HG03060 (cell line): Measurements from ENCODE around the gene SH3RF1.
"Not testable (repeated sequence)": the region's sequence is repeated elsewhere in the genome, so short reads cannot be mapped to it uniquely, and the experiment has no call there.

Experiments
- ATAC-seq: cut with Tn5 transposase; IDR thresholded peaks from one replicate; pipeline ENCODE4 v1.9.1; 2021; ENCODE audit warnings: low read depth, moderate number of reproducible peaks; ENCODE audit not compliant: unreplicated experiment

SH3RF1 gene

GRCh38 chr4:169270810-169271691 lies at the start of gene SH3RF1:
Gene SH3RF1, minus strand, starts transcription at chr4:169270956. Its CDS starts 1,744 bp downstream, at chr4:169269212.
- peak; percentile 26 for ATAC-seq

DNA sequence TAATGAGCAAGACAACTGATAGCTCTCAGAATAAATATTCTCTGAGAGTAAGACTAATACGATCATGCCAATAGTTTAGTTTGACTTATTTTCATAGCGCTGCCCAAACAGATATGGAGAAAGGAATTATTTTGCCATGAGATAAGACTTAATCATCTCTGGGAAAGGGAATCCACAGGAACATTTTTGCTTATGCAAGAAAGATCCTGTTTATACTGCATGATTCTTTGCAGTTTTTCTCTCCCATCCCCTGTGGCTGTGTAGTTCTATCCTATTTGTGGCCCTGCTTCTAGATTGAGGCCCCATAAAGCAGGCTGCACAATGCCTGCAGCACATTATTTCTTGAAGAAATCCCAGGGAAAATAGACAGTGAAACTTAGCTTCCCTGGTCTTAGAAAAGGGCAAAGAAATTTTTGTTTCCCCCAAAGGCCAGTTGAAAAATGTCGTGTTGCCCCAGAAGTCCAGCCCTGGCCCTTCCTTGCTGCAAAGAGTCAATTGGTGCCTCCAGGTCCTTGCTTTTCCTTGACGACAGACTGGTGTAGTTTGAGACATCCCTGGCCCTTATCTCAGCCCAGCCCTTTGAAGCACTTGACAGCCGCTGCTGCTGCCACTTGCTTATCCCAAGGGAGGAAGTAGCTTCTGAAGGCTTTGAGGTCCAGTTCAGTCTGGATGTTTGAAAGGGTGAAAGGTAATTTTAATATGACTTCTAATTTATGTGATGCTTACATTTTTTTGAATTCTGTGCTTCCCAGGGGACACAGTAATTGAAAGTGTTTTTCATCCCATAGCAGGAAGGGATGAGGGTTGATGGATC lies 45.0 kb upstream of the SH3RF1 start:
- no peak for ATAC-seq

DNA sequence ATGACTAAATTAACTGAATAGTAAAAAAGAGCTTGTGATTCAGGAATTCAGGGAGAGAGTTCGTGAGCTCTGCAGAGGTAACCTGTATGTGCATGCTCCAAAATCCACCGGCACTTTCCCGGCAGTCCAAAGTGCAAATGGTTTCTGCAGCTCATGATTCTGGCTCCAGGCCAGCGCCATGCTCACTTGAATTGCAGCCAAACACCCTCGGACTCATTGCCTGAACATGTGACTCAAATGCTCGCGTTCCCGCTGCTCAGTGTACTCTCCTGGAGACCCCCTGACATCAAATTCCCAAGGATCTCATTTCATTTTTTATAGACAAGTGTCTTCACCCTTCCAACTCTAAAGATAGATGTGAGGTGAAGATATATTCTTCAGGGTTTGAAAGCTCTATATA lies 44.1 kb upstream of the SH3RF1 start:
- ATAC-seq: no peak

DNA sequence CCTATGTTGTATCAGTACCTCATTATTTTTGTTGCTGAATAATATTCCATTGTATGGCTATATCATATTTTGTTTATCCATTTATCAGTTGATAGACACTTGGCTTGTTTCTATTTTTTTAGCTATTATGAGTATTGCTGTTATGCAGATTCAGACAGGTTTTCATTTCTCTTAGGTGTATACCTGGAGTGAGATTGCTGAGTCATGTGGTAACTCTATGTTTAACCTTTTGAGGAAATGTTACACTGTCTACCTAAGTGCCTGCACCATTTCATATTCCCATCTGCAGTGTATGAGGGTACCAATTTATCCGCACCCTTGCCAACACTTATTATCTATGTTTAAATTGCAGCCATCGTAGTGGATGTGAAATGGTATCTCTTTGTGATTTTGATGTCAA lies 43.0 kb upstream of the SH3RF1 start:
- ATAC-seq: no peak

GRCh38 chr4:169312690-169313422 lies 42.1 kb upstream of the SH3RF1 start:
- no peak for ATAC-seq

DNA sequence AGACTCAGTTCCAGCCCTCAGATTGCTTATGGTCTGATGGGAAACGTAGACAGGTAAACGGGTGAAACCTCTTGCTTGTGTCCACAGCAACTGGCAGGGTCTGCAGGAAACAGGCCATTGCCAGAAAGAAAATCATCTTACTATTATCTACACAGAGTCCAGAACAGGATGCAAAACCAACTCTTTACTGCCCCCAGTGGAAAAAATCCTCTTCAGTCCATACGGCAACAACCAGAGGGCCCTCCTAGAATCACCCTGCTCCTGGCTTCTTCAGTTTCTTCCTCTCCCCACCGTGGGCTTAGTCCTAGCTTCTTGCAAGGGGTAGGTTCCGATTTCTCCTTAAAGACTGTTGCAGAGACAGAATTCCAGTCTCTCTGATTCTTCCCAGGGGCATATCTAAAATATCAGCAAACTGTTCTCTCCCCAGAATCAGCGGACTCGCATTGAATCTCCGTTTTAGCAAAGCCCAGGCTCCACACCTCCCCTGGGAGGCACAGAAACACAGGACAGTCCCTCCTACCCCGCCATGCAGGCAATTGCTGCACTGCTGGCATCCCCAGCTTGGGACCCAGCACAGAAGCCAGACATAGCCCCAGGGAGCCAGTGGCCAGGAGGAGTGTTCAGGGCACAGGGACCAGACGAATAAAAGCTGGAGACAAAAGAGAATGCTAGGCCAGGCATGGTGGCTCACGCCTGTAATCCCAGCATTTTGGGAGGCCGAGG lies 41.0 kb upstream of the SH3RF1 start:
- no peak for ATAC-seq

GRCh38 chr4:169309326-169309967 lies 38.7 kb upstream of the SH3RF1 start:
- ATAC-seq: no peak

GRCh38 chr4:169307576-169307975 lies 36.8 kb upstream of the SH3RF1 start:
- no peak for ATAC-seq

DNA sequence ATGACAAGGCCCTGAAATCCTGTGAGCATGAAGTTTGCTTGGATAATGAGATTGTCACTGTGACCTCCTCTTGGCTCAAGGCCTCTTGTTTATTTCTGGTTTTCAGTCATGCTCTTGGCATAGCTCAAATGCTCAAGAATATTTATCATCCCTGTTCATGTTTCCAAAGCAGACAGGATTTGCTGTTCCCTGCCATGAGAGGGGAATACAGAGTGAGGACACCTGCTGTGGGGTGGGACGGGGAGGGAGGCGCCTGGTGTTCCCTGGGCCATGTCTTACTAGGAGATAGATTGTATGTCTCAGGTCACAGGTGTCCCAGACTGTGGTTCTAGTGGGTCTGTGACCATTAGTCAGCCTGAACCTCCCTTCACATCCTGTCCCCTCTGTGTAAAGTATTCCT lies 34.9 kb upstream of the SH3RF1 start:
- no peak for ATAC-seq

DNA sequence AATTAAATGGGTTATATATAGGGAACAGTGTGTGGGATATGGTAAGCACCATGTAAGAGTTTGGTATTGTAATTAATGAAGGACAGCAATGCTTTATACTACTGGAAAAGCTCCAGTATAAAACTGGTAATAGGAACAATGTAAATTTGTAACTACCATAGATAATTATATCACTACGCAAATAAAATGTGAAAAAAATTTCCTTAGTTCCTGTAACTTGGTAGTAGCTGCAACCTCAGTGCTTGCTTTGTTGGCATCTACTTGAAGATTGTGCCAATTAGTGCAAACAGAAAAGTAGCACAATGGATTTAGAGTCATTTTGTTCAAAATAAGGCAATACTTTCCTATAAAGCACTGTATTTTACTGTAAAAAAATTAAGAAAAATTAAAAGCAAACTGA lies 34.4 kb upstream of the SH3RF1 start:
- no peak for ATAC-seq

DNA sequence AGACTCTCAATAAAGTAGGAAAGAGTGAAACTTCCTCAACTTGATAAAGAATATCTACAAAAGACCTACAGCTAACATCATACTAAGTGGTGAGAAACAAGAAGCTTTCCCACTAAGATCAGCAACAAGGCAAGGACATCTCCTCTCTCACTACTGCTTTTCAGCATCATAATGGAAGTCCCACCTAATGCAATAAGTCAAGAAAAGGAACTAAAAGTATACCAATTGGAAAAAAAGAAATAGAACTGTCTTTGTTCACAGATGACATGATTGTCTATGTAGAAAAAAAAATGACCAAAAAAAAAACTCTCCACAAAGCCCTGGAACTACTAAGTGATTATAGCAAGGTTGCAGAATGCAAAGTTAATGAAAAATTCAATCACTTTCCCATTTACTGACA lies 25.1 kb upstream of the SH3RF1 start:
- ATAC-seq: no peak

- peak; percentile 92 for ATAC-seq
Measured at GRCh38 chr4:169293343-169294176, 22.8 kb upstream of the SH3RF1 start.

- ATAC-seq: not testable (repeated sequence)
Measured at GRCh38 chr4:169287983-169288382, 17.2 kb upstream of the SH3RF1 start.

DNA sequence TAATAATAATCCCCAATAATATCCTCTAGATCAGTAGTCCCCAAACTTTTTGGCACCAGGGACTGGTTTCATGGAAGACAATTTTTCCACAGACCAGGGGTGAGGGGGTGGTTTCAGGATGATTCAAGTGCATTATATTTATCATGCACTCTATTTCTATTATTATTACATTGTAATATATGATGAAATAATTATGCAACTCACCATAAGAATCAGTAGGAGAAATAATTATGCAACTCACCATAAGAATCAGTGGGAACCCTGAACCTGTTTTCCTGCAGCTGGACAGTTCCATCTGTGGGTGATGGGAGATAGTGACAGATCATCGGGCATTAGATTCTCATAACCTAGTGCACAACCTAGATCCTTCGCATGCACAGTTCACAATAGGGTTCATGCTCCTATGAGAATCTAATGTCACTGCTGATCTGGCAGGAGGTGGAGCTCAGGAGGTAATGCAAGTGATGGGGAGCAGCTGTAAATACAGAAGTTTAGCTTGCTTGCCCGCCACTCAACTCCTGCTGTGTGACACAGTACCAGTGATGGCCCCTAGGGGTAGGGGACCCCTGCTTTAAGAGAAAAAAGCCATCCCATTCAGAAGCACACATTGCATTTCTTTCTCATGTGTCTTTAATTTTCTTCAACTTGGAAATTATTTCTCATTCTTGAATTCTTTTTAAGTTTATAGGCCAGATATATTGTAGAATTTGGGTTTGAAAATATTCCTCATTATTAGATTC lies 16.0 kb upstream of the SH3RF1 start:
- no peak for ATAC-seq

DNA sequence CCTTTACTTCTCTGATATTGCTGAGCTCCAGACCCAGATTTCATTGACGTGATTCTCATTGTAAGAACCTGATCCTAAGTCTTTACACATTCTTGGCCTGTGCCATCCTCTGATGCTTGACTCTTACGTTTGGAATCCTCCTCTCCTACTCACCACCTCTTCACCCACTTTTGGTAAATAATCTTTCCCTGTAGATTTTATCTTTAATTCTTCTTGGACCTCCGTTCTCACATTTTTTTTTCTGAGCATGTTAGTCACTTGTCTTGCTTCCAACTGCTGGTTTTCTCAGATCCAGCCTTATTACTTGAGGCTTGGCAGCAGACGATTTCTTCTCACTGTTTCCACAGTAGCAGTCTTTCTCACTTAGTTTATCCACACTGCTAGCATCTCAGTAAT lies 12.4 kb upstream of the SH3RF1 start:
- no peak for ATAC-seq

- no peak for ATAC-seq
Measured at GRCh38 chr4:169282429-169283113, 11.8 kb upstream of the SH3RF1 start.

DNA sequence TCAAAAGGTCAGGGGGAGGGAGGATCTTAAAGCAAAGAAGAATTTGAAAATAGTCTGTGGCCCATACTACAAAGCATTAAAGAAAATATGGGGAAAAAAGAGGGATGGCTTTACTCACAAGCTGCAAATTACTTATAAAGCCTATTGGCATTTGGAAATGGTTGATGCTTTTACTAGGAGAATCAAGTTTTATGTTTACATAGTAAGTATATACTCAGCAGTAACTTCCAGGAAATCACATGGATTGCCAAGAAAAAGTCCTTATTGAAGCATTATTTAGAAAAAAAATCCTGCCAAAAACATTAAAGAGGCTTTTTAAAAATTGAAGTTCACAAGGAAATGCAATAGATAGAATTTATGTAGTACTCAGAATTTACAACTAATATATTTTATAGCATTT lies 8.4 kb upstream of the SH3RF1 start:
- no peak for ATAC-seq

DNA sequence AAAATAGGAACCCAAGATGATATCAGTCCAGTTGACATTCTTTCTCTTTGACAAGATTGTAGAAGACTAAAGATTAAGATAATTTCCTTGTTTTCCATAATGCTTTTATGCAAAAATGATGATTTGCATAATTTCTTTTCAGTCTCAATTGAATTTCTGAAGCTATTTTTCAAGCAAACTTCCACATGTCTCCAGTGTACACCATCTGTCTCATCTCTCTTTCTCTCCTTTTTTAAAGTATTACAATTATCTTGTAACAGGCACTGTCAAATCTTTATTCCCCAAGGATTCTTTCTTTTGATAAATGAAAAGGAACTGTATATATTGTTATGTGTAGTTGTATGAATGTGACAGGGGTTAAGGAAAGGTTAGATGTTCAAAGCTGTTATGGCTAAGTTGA lies 7.9 kb upstream of the SH3RF1 start:
- no peak for ATAC-seq
